ENCODE measurements around the gene FCSK.
A peak's percentile ranks its signal among the peaks of the same experiment; 100 is the strongest.

FCSK gene

GRCh38 chr16:70494777-70495176 is 40.4 kb downstream of the FCSK start:
- Histone ChIP-seq H3K27ac (ENCODE audit: insufficient read depth, low read length, poor library complexity, severe bottlenecking) (no peak overlapping the region), H3K27me3 (replicated peaks; ENCODE audit: control insufficient read depth, insufficient read depth, low read length, poor library complexity, severe bottlenecking) (no peaks in the 10 kb centered on the region), H3K9me3 (ENCODE audit: control insufficient read depth, low read length) (no peaks in the 10 kb centered on the region), H3K4me1 (ENCODE audit: control insufficient read depth, insufficient read depth, low read length, poor library complexity, severe bottlenecking) (no peaks in the 10 kb centered on the region), H3K36me3 (ENCODE audit: control insufficient read depth, insufficient read depth, low read length) (peaks cover 52% of the 10 kb centered on the region), H3K4me3 (ENCODE audit: insufficient read depth, low read depth, low read length, poor library complexity, severe bottlenecking) (no peak overlapping the region)
- no peak for DNase-seq

- H3K27me3 ChIP-seq (replicated peaks; ENCODE audit: control insufficient read depth, insufficient read depth, low read length, poor library complexity, severe bottlenecking), result no peaks in the 10 kb centered on the region
- H3K9me3 ChIP-seq (ENCODE audit: control insufficient read depth, low read length), result no peaks in the 10 kb centered on the region
- DNase-seq, result no peak
- H3K27ac ChIP-seq (ENCODE audit: insufficient read depth, low read length, poor library complexity, severe bottlenecking), result no peak overlapping the region
- no peaks in the 10 kb centered on the region for H3K4me1 ChIP-seq (ENCODE audit: control insufficient read depth, insufficient read depth, low read length, poor library complexity, severe bottlenecking)
- H3K4me3 ChIP-seq (ENCODE audit: insufficient read depth, low read depth, low read length, poor library complexity, severe bottlenecking), result no peak overlapping the region
- H3K36me3 ChIP-seq (ENCODE audit: control insufficient read depth, insufficient read depth, low read length), result peaks cover 51% of the 10 kb centered on the region
These were observed 41.2 kb downstream of the FCSK start for GRCh38 chr16:70495425-70496182.

GRCh38 chr16:70496513-70496912 is 42.1 kb downstream of the FCSK start:
- Histone ChIP-seq H3K27ac (ENCODE audit: insufficient read depth, low read length, poor library complexity, severe bottlenecking) (no peak overlapping the region), H3K4me1 (ENCODE audit: control insufficient read depth, insufficient read depth, low read length, poor library complexity, severe bottlenecking) (no peaks in the 10 kb centered on the region), H3K27me3 (replicated peaks; ENCODE audit: control insufficient read depth, insufficient read depth, low read length, poor library complexity, severe bottlenecking) (no peaks in the 10 kb centered on the region), H3K9me3 (ENCODE audit: control insufficient read depth, low read length) (no peaks in the 10 kb centered on the region), H3K4me3 (ENCODE audit: insufficient read depth, low read depth, low read length, poor library complexity, severe bottlenecking) (no peak overlapping the region), H3K36me3 (ENCODE audit: control insufficient read depth, insufficient read depth, low read length) (peaks cover 54% of the 10 kb centered on the region)
- DNase-seq, result no peak

GRCh38 chr16:70508752-70509151 is 54.4 kb downstream of the FCSK start:
- Histone ChIP-seq H3K4me3 (ENCODE audit: insufficient read depth, low read depth, low read length, poor library complexity, severe bottlenecking) (no peak overlapping the region), H3K27me3 (replicated peaks; ENCODE audit: control insufficient read depth, insufficient read depth, low read length, poor library complexity, severe bottlenecking) (no peaks in the 10 kb centered on the region), H3K4me1 (ENCODE audit: control insufficient read depth, insufficient read depth, low read length, poor library complexity, severe bottlenecking) (peaks cover 6% of the 10 kb centered on the region), H3K27ac (ENCODE audit: insufficient read depth, low read length, poor library complexity, severe bottlenecking) (no peak overlapping the region), H3K9me3 (ENCODE audit: control insufficient read depth, low read length) (no peaks in the 10 kb centered on the region), H3K36me3 (ENCODE audit: control insufficient read depth, insufficient read depth, low read length) (peaks cover 54% of the 10 kb centered on the region)
- no peak for DNase-seq

GRCh38 chr16:70510216-70510615 is 55.8 kb downstream of the FCSK start:
- Histone ChIP-seq H3K36me3 (ENCODE audit: control insufficient read depth, insufficient read depth, low read length) (peaks cover 55% of the 10 kb centered on the region), H3K27me3 (replicated peaks; ENCODE audit: control insufficient read depth, insufficient read depth, low read length, poor library complexity, severe bottlenecking) (no peaks in the 10 kb centered on the region), H3K4me3 (ENCODE audit: insufficient read depth, low read depth, low read length, poor library complexity, severe bottlenecking) (no peak overlapping the region), H3K9me3 (ENCODE audit: control insufficient read depth, low read length) (no peaks in the 10 kb centered on the region), H3K27ac (ENCODE audit: insufficient read depth, low read length, poor library complexity, severe bottlenecking) (no peak overlapping the region), H3K4me1 (ENCODE audit: control insufficient read depth, insufficient read depth, low read length, poor library complexity, severe bottlenecking) (peaks cover 6% of the 10 kb centered on the region)
- DNase-seq, result no peak

- H3K27me3 ChIP-seq (replicated peaks; ENCODE audit: control insufficient read depth, insufficient read depth, low read length, poor library complexity, severe bottlenecking), result no peaks in the 10 kb centered on the region
- H3K4me3 ChIP-seq (ENCODE audit: insufficient read depth, low read depth, low read length, poor library complexity, severe bottlenecking), result no peak overlapping the region
- no peaks in the 10 kb centered on the region for H3K9me3 ChIP-seq (ENCODE audit: control insufficient read depth, low read length)
- peaks cover 6% of the 10 kb centered on the region for H3K4me1 ChIP-seq (ENCODE audit: control insufficient read depth, insufficient read depth, low read length, poor library complexity, severe bottlenecking)
- peaks cover 66% of the 10 kb centered on the region for H3K36me3 ChIP-seq (ENCODE audit: control insufficient read depth, insufficient read depth, low read length)
- DNase-seq, result no peak
- no peak overlapping the region for H3K27ac ChIP-seq (ENCODE audit: insufficient read depth, low read length, poor library complexity, severe bottlenecking)
These were observed 57.4 kb downstream of the FCSK start for GRCh38 chr16:70511833-70512232.

GRCh38 chr16:70512456-70512855 is 58.1 kb downstream of the FCSK start:
- no peak overlapping the region for H3K27ac ChIP-seq (ENCODE audit: insufficient read depth, low read length, poor library complexity, severe bottlenecking)
- peaks cover 6% of the 10 kb centered on the region for H3K4me1 ChIP-seq (ENCODE audit: control insufficient read depth, insufficient read depth, low read length, poor library complexity, severe bottlenecking)
- H3K4me3 ChIP-seq (ENCODE audit: insufficient read depth, low read depth, low read length, poor library complexity, severe bottlenecking), result no peak overlapping the region
- peaks cover 66% of the 10 kb centered on the region for H3K36me3 ChIP-seq (ENCODE audit: control insufficient read depth, insufficient read depth, low read length)
- H3K27me3 ChIP-seq (replicated peaks; ENCODE audit: control insufficient read depth, insufficient read depth, low read length, poor library complexity, severe bottlenecking), result no peaks in the 10 kb centered on the region
- DNase-seq, result no peak
- no peaks in the 10 kb centered on the region for H3K9me3 ChIP-seq (ENCODE audit: control insufficient read depth, low read length)

GRCh38 chr16:70520612-70521297 is 66.4 kb downstream of the FCSK start:
- H3K27me3 ChIP-seq (replicated peaks; ENCODE audit: control insufficient read depth, insufficient read depth, low read length, poor library complexity, severe bottlenecking), result no peaks in the 10 kb centered on the region
- H3K9me3 ChIP-seq (ENCODE audit: control insufficient read depth, low read length), result no peaks in the 10 kb centered on the region
- no peak overlapping the region for H3K4me3 ChIP-seq (ENCODE audit: insufficient read depth, low read depth, low read length, poor library complexity, severe bottlenecking)
- peaks cover 18% of the 10 kb centered on the region for H3K36me3 ChIP-seq (ENCODE audit: control insufficient read depth, insufficient read depth, low read length)
- DNase-seq, result peak in 1 of 3 donors; percentile 1
- peak overlapping the region; percentile 30 for H3K27ac ChIP-seq (ENCODE audit: insufficient read depth, low read length, poor library complexity, severe bottlenecking)
- peaks cover 19% of the 10 kb centered on the region for H3K4me1 ChIP-seq (ENCODE audit: control insufficient read depth, insufficient read depth, low read length, poor library complexity, severe bottlenecking)

- peak overlapping the region; percentile 95 for H3K4me3 ChIP-seq (ENCODE audit: insufficient read depth, low read depth, low read length, poor library complexity, severe bottlenecking)
These were observed 68.1 kb downstream of the FCSK start for GRCh38 chr16:70522216-70523075.

More at GRCh38 chr16:70522216-70523075, 68.1 kb downstream of the FCSK start:
- Histone ChIP-seq H3K27me3 (replicated peaks; ENCODE audit: control insufficient read depth, insufficient read depth, low read length, poor library complexity, severe bottlenecking) (no peaks in the 10 kb centered on the region), H3K9me3 (ENCODE audit: control insufficient read depth, low read length) (no peaks in the 10 kb centered on the region), H3K4me1 (ENCODE audit: control insufficient read depth, insufficient read depth, low read length, poor library complexity, severe bottlenecking) (peaks cover 30% of the 10 kb centered on the region), H3K36me3 (ENCODE audit: control insufficient read depth, insufficient read depth, low read length) (peaks cover 13% of the 10 kb centered on the region), H3K27ac (ENCODE audit: insufficient read depth, low read length, poor library complexity, severe bottlenecking) (peak overlapping the region; percentile 96)
- no peak for DNase-seq

All from effector memory CD4-positive, alpha-beta T cell (primary cell).